Caco-2 (cell line): ENCODE measurements around the gene PRRT1B. TPM values are rescaled to one million over a fixed set of nuclear protein-coding genes. Genes with fewer than 3 reads are reported as not detected.

ENCODE experiments used
- BruUV-seq: library from RNA; stranded (reverse); fragments of 400-500 nt; replicated peaks from 2 replicates; lab custom pipeline; 2021; lab: Mats Ljungman, UMichigan
- CTCF ChIA-PET: fragments of 300-600 bp; sonication (Branson Sonifier 250); formaldehyde crosslinking; loops from one replicate; lab custom pipeline; 2022; ENCODE audit warnings: antibody characterized with exemption; lab: Charles Lee
- POLR2A ChIA-PET: fragments of 300-600 bp; sonication (Branson Sonifier 250); formaldehyde crosslinking; loops from one replicate; lab custom pipeline; 2022; ENCODE audit warnings: antibody characterized with exemption; lab: Charles Lee
- DNase-seq, 2 experiments: peaks; one replicate each; pipeline versions ENCODE4 v3.0.0 to v3.0.0-alpha.2; 2020 to 2022
- H3K27me3 ChIP-seq: replicated peaks from 2 replicates; pipeline ENCODE4 v1.6.0; 2011; ENCODE audit warnings: low read length; ENCODE audit not compliant: control insufficient read depth, insufficient read depth
- H3K36me3 ChIP-seq: 2 replicates; pipeline ENCODE4 v1.5.1; 2011; ENCODE audit warnings: low read length; ENCODE audit not compliant: control insufficient read depth, insufficient read depth
- H3K4me1 ChIP-seq: fragments of 250-450 bp; sonication (Bioruptor Pico); 2 replicates; pipeline ENCODE4 v1.5.1; 2020; ENCODE audit warnings: mild to moderate bottlenecking
- H3K4me3 ChIP-seq: 2 replicates; pipeline ENCODE4 v1.5.1; 2011; ENCODE audit warnings: low read depth, mild to moderate bottlenecking, control low read depth, low read length
- H3K9me3 ChIP-seq: fragments of 250-450 bp; sonication (Bioruptor Pico); 2 replicates; pipeline ENCODE4 v1.5.1; 2020; ENCODE audit warnings: mild to moderate bottlenecking, moderate library complexity
- H3K27ac Mint-ChIP-seq: one replicate; pipeline ENCODE4 v1.8.0; 2022; ENCODE audit warnings: mixed read lengths; ENCODE audit not compliant: unreplicated experiment
- H3K27me3 Mint-ChIP-seq: one replicate; pipeline ENCODE4 v1.8.0; 2022; ENCODE audit warnings: mixed read lengths; ENCODE audit not compliant: insufficient read depth, unreplicated experiment
- H3K36me3 Mint-ChIP-seq: one replicate; pipeline ENCODE4 v1.8.0; 2022; ENCODE audit warnings: mild to moderate bottlenecking, mixed read lengths; ENCODE audit not compliant: insufficient read depth, unreplicated experiment
- H3K4me1 Mint-ChIP-seq: one replicate; pipeline ENCODE4 v1.8.0; 2022; ENCODE audit warnings: low read depth, mixed read lengths; ENCODE audit not compliant: unreplicated experiment
- H3K4me3 Mint-ChIP-seq: one replicate; pipeline ENCODE4 v1.8.0; 2022; ENCODE audit warnings: mild to moderate bottlenecking, moderate library complexity, mixed read lengths; ENCODE audit not compliant: unreplicated experiment
- H3K9me3 Mint-ChIP-seq: one replicate; pipeline ENCODE4 v1.8.0; 2022; ENCODE audit warnings: mixed read lengths; ENCODE audit not compliant: unreplicated experiment
- intact Hi-C: fragments of 100-400 bp; cut with micrococcal nuclease; formaldehyde crosslinking; loops from one replicate; pipeline ENCODE4 v1.10.0; 2022; ENCODE audit not compliant: unreplicated experiment
- total RNA-seq: library from RNA; stranded (reverse); gene quantifications from 2 replicates; pipeline ENCODE4 v1.2.3, GENCODE V29; 2022
- TF ChIP-seq, protein P1 (sequence below), 2 experiments: fragments of 200-600 bp in 1 of 2; IDR thresholded peaks; 1 replicate in 1 of 2; 2 replicates in 1 of 2; pipeline versions ENCODE4 v1.5.1 to v1.8.0; 2011 to 2022; ENCODE audit warnings: antibody characterized with exemption in 1 of 2, control low read depth in 1 of 2, inconsistent platforms in 1 of 2, low read depth in 1 of 2, low read length in 1 of 2, mild to moderate bottlenecking in 1 of 2, moderate library complexity in 1 of 2; ENCODE audit not compliant: insufficient read depth in 1 of 2, severe bottlenecking in 1 of 2, unreplicated experiment in 1 of 2

The PRRT1B gene
- total RNA-seq, 1 experiment from 2014 or later = 6.5 TPM

DNA sequence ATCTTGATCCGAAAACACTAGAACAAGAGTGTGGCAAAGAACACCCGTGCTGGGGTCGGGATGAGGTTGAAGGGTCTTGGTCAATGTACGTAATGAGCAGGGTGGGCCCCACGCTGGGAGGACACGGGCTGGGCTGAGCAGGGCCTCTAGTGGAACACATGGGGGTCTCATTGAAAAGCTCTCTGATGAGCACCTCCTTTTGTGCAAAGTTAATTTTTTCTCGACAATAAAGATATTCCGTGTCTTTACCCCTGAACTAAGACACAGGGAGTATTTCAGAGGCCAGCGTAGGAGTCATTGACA is 22.3 kb upstream of the PRRT1B start:
- no peaks in the 10 kb centered on the region for H3K9me3 ChIP-seq
- no TSS peak for BruUV-seq
- Mint-ChIP-seq H3K36me3 (peaks cover 60% of the 10 kb centered on the region), H3K4me1 (no peaks in the 10 kb centered on the region), H3K27me3 (no peaks in the 10 kb centered on the region), H3K27ac (no peak overlapping the region), H3K4me3 (peak overlapping the region; percentile 39), H3K9me3 (no peaks in the 10 kb centered on the region)
- TF ChIP-seq, protein P1, sequence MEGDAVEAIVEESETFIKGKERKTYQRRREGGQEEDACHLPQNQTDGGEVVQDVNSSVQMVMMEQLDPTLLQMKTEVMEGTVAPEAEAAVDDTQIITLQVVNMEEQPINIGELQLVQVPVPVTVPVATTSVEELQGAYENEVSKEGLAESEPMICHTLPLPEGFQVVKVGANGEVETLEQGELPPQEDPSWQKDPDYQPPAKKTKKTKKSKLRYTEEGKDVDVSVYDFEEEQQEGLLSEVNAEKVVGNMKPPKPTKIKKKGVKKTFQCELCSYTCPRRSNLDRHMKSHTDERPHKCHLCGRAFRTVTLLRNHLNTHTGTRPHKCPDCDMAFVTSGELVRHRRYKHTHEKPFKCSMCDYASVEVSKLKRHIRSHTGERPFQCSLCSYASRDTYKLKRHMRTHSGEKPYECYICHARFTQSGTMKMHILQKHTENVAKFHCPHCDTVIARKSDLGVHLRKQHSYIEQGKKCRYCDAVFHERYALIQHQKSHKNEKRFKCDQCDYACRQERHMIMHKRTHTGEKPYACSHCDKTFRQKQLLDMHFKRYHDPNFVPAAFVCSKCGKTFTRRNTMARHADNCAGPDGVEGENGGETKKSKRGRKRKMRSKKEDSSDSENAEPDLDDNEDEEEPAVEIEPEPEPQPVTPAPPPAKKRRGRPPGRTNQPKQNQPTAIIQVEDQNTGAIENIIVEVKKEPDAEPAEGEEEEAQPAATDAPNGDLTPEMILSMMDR (IDR thresholded peaks at IDR 0.05; ENCODE audit: insufficient read depth in 1 of 2, low read depth in 1 of 2, low read length in 1 of 2, severe bottlenecking in 1 of 2, unreplicated experiment in 1 of 2) = no peak
- H3K4me3 ChIP-seq = no peak overlapping the region
- intact Hi-C loops = no loop called here
- H3K27me3 ChIP-seq = no peaks in the 10 kb centered on the region
- peaks cover 5% of the 10 kb centered on the region for H3K36me3 ChIP-seq
- CTCF ChIA-PET = no interaction called here
- POLR2A ChIA-PET = no interaction called here
- no peaks in the 10 kb centered on the region for H3K4me1 ChIP-seq
- DNase-seq = no peak

DNA sequence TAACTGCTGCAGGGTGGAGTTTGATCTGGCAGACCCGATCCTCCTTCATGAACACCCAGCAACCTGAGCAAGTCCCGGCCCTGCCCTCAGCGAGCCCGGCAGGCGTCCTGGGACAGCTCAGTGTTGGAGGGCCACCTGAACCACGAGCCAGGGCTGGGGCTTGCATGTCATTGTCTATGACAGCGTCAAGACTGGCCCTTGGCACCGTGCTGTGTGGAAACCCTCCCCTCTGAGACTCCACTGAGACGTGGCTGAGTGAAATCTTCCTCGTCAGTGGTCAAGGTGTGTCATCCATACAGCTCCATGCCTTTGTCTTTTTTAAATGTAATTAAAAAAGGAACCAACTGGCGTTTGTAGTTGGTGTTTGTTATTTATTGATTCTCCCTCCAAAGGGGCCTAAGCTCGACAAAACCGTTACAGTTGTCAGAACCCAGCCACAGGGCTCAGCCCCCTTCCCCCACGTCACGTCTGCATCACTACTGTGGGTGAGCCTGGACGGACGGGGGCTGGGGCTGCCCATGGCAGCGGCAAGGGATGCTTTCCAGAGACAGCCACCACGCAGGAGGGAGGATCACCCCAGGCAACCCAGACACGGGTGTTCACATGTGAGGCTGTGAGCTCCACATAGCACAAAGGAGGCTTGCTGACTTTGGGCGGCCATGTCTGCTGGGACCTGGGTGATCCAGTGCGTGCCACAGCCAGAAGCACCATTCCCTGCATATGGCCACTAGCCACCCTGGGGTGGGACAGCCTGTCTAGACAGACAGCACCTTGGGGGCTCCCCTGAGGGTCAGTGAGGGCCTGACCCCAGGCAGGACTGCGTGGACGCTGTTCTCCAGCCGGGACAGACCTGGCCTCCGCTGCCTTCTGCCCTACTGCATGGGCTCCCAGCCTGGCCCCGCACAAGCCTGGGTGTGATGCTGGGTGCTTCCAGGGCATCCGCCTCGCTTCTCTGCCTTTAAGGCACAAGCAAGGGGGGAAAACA is 21.6 kb upstream of the PRRT1B start:
- peaks cover 5% of the 10 kb centered on the region for H3K36me3 ChIP-seq
- Mint-ChIP-seq H3K4me3 (no peak overlapping the region), H3K4me1 (no peaks in the 10 kb centered on the region), H3K27ac (no peak overlapping the region), H3K27me3 (no peaks in the 10 kb centered on the region), H3K9me3 (no peaks in the 10 kb centered on the region), H3K36me3 (peaks cover 63% of the 10 kb centered on the region)
- H3K9me3 ChIP-seq = no peaks in the 10 kb centered on the region
- H3K4me3 ChIP-seq = no peak overlapping the region
- H3K4me1 ChIP-seq = no peaks in the 10 kb centered on the region
- DNase-seq = no peak
- intact Hi-C loops = no loop called here
- TF ChIP-seq, protein P1 (IDR thresholded peaks at IDR 0.05; ENCODE audit: insufficient read depth in 1 of 2, low read depth in 1 of 2, low read length in 1 of 2, severe bottlenecking in 1 of 2, unreplicated experiment in 1 of 2) = no peak
- CTCF ChIA-PET = no interaction called here
- no peaks in the 10 kb centered on the region for H3K27me3 ChIP-seq
- BruUV-seq = no TSS peak
- POLR2A ChIA-PET = no interaction called here

DNA sequence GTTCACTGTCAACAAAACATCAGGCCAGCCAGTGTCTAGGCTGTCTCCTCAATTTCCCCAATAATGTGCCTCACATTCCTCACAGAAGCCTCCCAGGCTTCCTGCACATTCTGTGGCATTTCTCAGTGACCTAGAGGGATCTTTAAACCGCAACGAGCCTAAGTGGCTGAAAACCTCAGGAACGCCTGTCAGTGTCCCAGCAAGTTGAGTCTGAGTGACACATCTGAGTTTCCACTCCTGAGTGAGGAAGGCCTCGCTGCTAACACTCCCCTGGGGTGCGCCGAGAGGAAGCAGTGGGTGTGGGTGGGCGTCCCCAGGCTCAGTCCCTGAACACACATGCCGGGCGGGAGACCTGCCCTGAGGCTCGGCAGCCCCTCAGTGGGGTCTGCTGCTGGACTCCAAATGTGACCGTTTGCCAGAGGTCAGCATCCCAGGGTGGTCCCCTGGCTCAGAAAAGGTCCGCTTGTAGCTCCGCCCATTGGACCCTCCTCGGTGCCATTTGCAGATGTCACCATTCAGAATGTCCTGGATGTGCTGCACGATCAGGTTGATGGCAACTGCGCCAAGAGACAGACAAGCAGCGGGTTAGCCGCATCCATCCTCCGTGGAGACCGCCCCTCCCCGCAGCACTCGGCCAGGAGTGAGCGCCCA is 20.5 kb upstream of the PRRT1B start:
- Mint-ChIP-seq H3K27ac (no peak overlapping the region), H3K4me1 (no peaks in the 10 kb centered on the region), H3K27me3 (no peaks in the 10 kb centered on the region), H3K4me3 (no peak overlapping the region), H3K36me3 (peaks cover 66% of the 10 kb centered on the region), H3K9me3 (no peaks in the 10 kb centered on the region)
- CTCF ChIA-PET = no interaction called here
- no peak for DNase-seq
- no TSS peak for BruUV-seq
- Histone ChIP-seq H3K27me3 (no peaks in the 10 kb centered on the region), H3K4me3 (no peak overlapping the region), H3K9me3 (no peaks in the 10 kb centered on the region), H3K36me3 (peaks cover 9% of the 10 kb centered on the region), H3K4me1 (peaks cover 2% of the 10 kb centered on the region; the same call in 1 of the 2 replicates)
- intact Hi-C loops = no loop called here
- POLR2A ChIA-PET = no interaction called here
- TF ChIP-seq, protein P1 (IDR thresholded peaks at IDR 0.05; ENCODE audit: insufficient read depth in 1 of 2, low read depth in 1 of 2, low read length in 1 of 2, severe bottlenecking in 1 of 2, unreplicated experiment in 1 of 2) = no peak
